T-cell (primary cell): ENCODE results near the gene PINLYP. TPM values are rescaled to one million over a fixed set of nuclear protein-coding genes. Genes with fewer than 3 reads are reported as not detected.

Source experiments
- ATAC-seq, 4 experiments: fragments of 200-7000 bp in 3 of 4; fragments of 150-1000 bp in 1 of 4; cut with Tn5 transposase; replicated peaks in 1 of 4; 1 replicate in 3 of 4; 2 replicates in 1 of 4; pipeline ENCODE4 v1.10.0; 2021; ENCODE audit warnings: moderate library complexity in 3 of 4, mild to moderate bottlenecking in 2 of 4, moderate number of reproducible peaks in 1 of 4
- CTCF ChIA-PET, 2 donors: fragments of 300-600 bp; sonication (Branson Sonifier 250); formaldehyde crosslinking; loops; one replicate each; lab custom pipeline; 2022; ENCODE audit warnings: antibody characterized with exemption in 2 of 2; lab: Charles Lee
- POLR2A ChIA-PET, 2 donors: fragments of 300-600 bp; sonication (Branson Sonifier 250); formaldehyde crosslinking; loops; one replicate each; lab custom pipeline; 2022; ENCODE audit warnings: antibody characterized with exemption in 2 of 2; lab: Charles Lee
- DNase-seq, 35 experiments: peaks; one replicate each; pipeline versions ENCODE4 v3.0.0 to v3.0.0-alpha.2; 2013 to 2023
- H3K27ac ChIP-seq: one replicate; pipeline ENCODE4 v1.5.1; 2013; ENCODE audit warnings: low read length
- H3K27me3 ChIP-seq, 2 experiments: replicated peaks in 1 of 2; 1 replicate in 1 of 2; 2 replicates in 1 of 2; pipeline versions ENCODE4 v1.6.1 to v1.7.0; 2013; ENCODE audit warnings: low read length in 1 of 2, mixed read lengths in 1 of 2; ENCODE audit not compliant: control insufficient read depth in 2 of 2, insufficient read depth in 2 of 2; ENCODE audit errors: extremely low read depth in 1 of 2
- H3K36me3 ChIP-seq, 2 donors: 1 replicate in 1 of 2; 2 replicates in 1 of 2; pipeline versions ENCODE4 v1.6.1 to v1.7.0; 2013; ENCODE audit warnings: low read length in 1 of 2; ENCODE audit not compliant: control insufficient read depth in 2 of 2, insufficient read depth in 1 of 2; ENCODE audit errors: extremely low read depth in 1 of 2
- H3K4me1 ChIP-seq, 2 experiments: 1 replicate in 1 of 2; 2 replicates in 1 of 2; pipeline versions ENCODE4 v1.6.1 to v1.7.0; 2013; ENCODE audit warnings: low read length in 2 of 2, mixed read lengths in 1 of 2; ENCODE audit not compliant: insufficient read depth in 2 of 2, control insufficient read depth in 1 of 2; ENCODE audit errors: extremely low read depth in 1 of 2
- H3K4me3 ChIP-seq, 2 donors: 1 replicate in 1 of 2; 2 replicates in 1 of 2; pipeline versions ENCODE4 v1.5.1 to v1.7.0; 2013; ENCODE audit warnings: mild to moderate bottlenecking in 2 of 2, low read length in 1 of 2, moderate library complexity in 1 of 2; ENCODE audit not compliant: control insufficient read depth in 1 of 2; ENCODE audit errors: extremely low read depth in 1 of 2
- H3K9me3 ChIP-seq: 2 replicates; pipeline ENCODE4 v1.7.0; 2013
- H3K27ac Mint-ChIP-seq, 2 donors: one replicate each; pipeline ENCODE4 v1.8.0; 2020 to 2021; ENCODE audit warnings: mild to moderate bottlenecking in 2 of 2, mixed read lengths in 2 of 2
- H3K27me3 Mint-ChIP-seq, 2 donors: one replicate each; pipeline ENCODE4 v1.8.0; 2021 to 2022; ENCODE audit warnings: mixed read lengths in 2 of 2
- H3K36me3 Mint-ChIP-seq: one replicate; pipeline ENCODE4 v1.8.0; 2021; ENCODE audit warnings: mixed read lengths
- H3K4me1 Mint-ChIP-seq, 3 donors: one replicate each; pipeline ENCODE4 v1.8.0; 2020 to 2022; ENCODE audit warnings: mixed read lengths in 3 of 3, mild to moderate bottlenecking in 1 of 3
- H3K4me3 Mint-ChIP-seq, 3 donors: one replicate each; pipeline ENCODE4 v1.8.0; 2020 to 2022; ENCODE audit warnings: mild to moderate bottlenecking in 3 of 3, mixed read lengths in 3 of 3, moderate library complexity in 3 of 3
- H3K9me3 Mint-ChIP-seq, 3 donors: one replicate each; pipeline ENCODE4 v1.8.0; 2020 to 2022; ENCODE audit warnings: mixed read lengths in 3 of 3
- WGBS: methylation state at CpG from one replicate; pipeline ENCODE4 v1.1.5; 2013; ENCODE audit warnings: missing lambda C conversion rate; ENCODE audit not compliant: insufficient coverage; 5-methylcytosine and 5-hydroxymethylcytosine counted together
- total RNA-seq, 35 experiments: library from RNA in 6 of 35; stranded (reverse) in 6 of 35; fragments of 120-200 nt in 1 of 35; gene quantifications; one replicate each; pipeline versions ENCODE4 v1.2.1 to v1.2.4 and lab custom pipeline; 2013 to 2026

The PINLYP gene
- total RNA-seq = 1 to 10 TPM in 3 of 5 donors, under 1 TPM in 2; 0.28 to 2.5 (median 1.5) TPM
- total RNA-seq (2013) = 1.7 TPM
- 0.18 to 1.2 (median 0.64) reads per million in 29 experiments for total RNA-seq (lab: John Stamatoyannopoulos, UW)

GRCh38 chr19:43575156-43575950, at the start of gene PINLYP, which contains the start of gene XRCC1:
TSS of gene PINLYP (plus strand) at chr19:43575801. CDS start at chr19:43577192, 1,391 bp downstream.
TSS of gene XRCC1 (minus strand) at chr19:43575527. CDS start at chr19:43575458, 69 bp downstream.
- peak within 1 kb of the TSS; percentile 94 for H3K27ac ChIP-seq
- Mint-ChIP-seq H3K9me3 (no peaks in the 10 kb centered on the region), H3K4me3 (peak within 1 kb of the TSS; percentile 95 to 99 (median 96)), H3K27me3 (no peaks in the 10 kb centered on the region), H3K4me1 (peaks cover 45 to 64% (median 45%) of the 10 kb centered on the region in 3 donors), H3K36me3 (peaks cover 10% of the 10 kb centered on the region), H3K27ac (peak within 1 kb of the TSS; percentile 93 to 94)
- ATAC-seq (peak; percentile 98 to 99 (median 98)), DNase-seq (peak; percentile 81 to 99 (median 97))
- CTCF ChIA-PET = interaction anchor here (0.6 to 2.8 kb wide), 6 partner anchors 19 to 76 kb away, joined by 5 to 8 read pairs (median 8); partner anchors contain the start of genes IRGQ (in 1 of the 2) and ZNF576 (in 1 of the 2)
- H3K27me3 ChIP-seq = peaks cover 0 to 11% of the 10 kb centered on the region in 2 experiments
- H3K36me3 ChIP-seq = peaks cover 0 to 9% of the 10 kb centered on the region in 2 donors
- POLR2A ChIA-PET = interaction anchor here in 1 of 2 donors (0.8 kb wide), 1 partner anchor 19 kb away, joined by 4 read pairs; no protein-coding TSS in a partner anchor
- WGBS = under 1% methylated on average over 39 of the region's 51 CpGs
- H3K4me3 ChIP-seq = peak within 1 kb of the TSS; percentile 98 to 99
- H3K4me1 ChIP-seq = peaks cover 10 to 46% of the 10 kb centered on the region in 2 experiments
- no peaks in the 10 kb centered on the region for H3K9me3 ChIP-seq

GRCh38 chr19:43525836-43526771, 49.5 kb upstream of the PINLYP start:
- Mint-ChIP-seq H3K36me3 (peaks cover 3% of the 10 kb centered on the region), H3K27me3 (no peaks in the 10 kb centered on the region), H3K9me3 (no peaks in the 10 kb centered on the region), H3K4me1 (peaks cover 23 to 34% (median 28%) of the 10 kb centered on the region in 3 donors), H3K4me3 (peak overlapping the region; percentile 73 to 89 (median 74)), H3K27ac (peak overlapping the region; percentile 86 to 88)
- H3K4me1 ChIP-seq = peaks cover 7 to 28% of the 10 kb centered on the region in 2 experiments
- peak overlapping the region; percentile 81 to 93 for H3K4me3 ChIP-seq
- under 1% methylated on average over 20 of the region's 26 CpGs for WGBS
- H3K27me3 ChIP-seq = no peaks in the 10 kb centered on the region
- H3K36me3 ChIP-seq = peaks cover 0 to 9% of the 10 kb centered on the region in 2 donors
- CTCF ChIA-PET = interaction anchor here in 1 of 2 donors (1.1 to 2.9 kb wide), 4 partner anchors 22 to 87 kb away, joined by 3 to 12 read pairs (median 6); no protein-coding TSS in a partner anchor
- POLR2A ChIA-PET = no interaction called here
- H3K27ac ChIP-seq = peak overlapping the region; percentile 66
- DNase-seq (peak in 6 of 35 experiments; percentile 9 to 43 (median 22)), ATAC-seq (peak in 3 of 4 experiments; percentile 29 to 32 (median 31))
- no peaks in the 10 kb centered on the region for H3K9me3 ChIP-seq

GRCh38 chr19:43526884-43527859, 48.4 kb upstream of the PINLYP start, which contains the start of gene ETHE1:
TSS of gene ETHE1 (minus strand) at chr19:43527201. CDS start at chr19:43527177, 24 bp downstream.
- Mint-ChIP-seq H3K27me3 (no peaks in the 10 kb centered on the region), H3K9me3 (no peaks in the 10 kb centered on the region), H3K36me3 (peaks cover 3% of the 10 kb centered on the region), H3K27ac (peak within 1 kb of the TSS; percentile 86 to 91), H3K4me1 (peaks cover 23 to 34% (median 30%) of the 10 kb centered on the region in 3 donors), H3K4me3 (peak within 1 kb of the TSS; percentile 73 to 89 (median 74))
- no peaks in the 10 kb centered on the region for H3K27me3 ChIP-seq
- WGBS = under 1% methylated on average over 39 of the region's 54 CpGs
- ChIA-PET POLR2A (interaction anchor here in 1 of 2 donors (1.0 kb wide), 1 partner anchor 88 kb away, joined by 6 read pairs; no protein-coding TSS in a partner anchor), CTCF (interaction anchor here (0.7 to 2.4 kb wide), 5 partner anchors 8 to 102 kb away, joined by 3 to 12 read pairs (median 4); no protein-coding TSS in a partner anchor)
- H3K4me1 ChIP-seq = peaks cover 7 to 32% of the 10 kb centered on the region in 2 experiments
- no peaks in the 10 kb centered on the region for H3K36me3 ChIP-seq
- peak within 1 kb of the TSS; percentile 81 to 93 for H3K4me3 ChIP-seq
- DNase-seq = peak in 32 of 35 experiments; percentile 18 to 74 (median 47)
- peak; percentile 79 to 86 (median 84) for ATAC-seq
- peak within 1 kb of the TSS; percentile 66 for H3K27ac ChIP-seq
- H3K9me3 ChIP-seq = no peaks in the 10 kb centered on the region

- DNase-seq (no peak), ATAC-seq (no peak)
- CTCF ChIA-PET = interaction anchor here (0.6 to 1.5 kb wide), 12 partner anchors 9 to 620 kb away, joined by 3 to 11 read pairs (median 3); no protein-coding TSS in a partner anchor
- peak overlapping the region in 2 of 3 donors; percentile 47 to 73 for H3K4me3 Mint-ChIP-seq
- POLR2A ChIA-PET = interaction anchor here in 1 of 2 donors (0.7 to 1.0 kb wide), 2 partner anchors 89 to 227 kb away, joined by 5 to 6 read pairs; partner anchors contain the start of gene SMG9
- H3K27ac Mint-ChIP-seq = no peak overlapping the region
- H3K27me3 Mint-ChIP-seq = no peaks in the 10 kb centered on the region
- no peaks in the 10 kb centered on the region for H3K9me3 Mint-ChIP-seq
- peaks cover 28 to 38% (median 35%) of the 10 kb centered on the region in 3 donors for H3K4me1 Mint-ChIP-seq
- WGBS = 90% methylated on average over 2 of the region's 13 CpGs
- Histone ChIP-seq H3K27me3 (no peaks in the 10 kb centered on the region), H3K9me3 (no peaks in the 10 kb centered on the region), H3K4me1 (peaks cover 9 to 41% of the 10 kb centered on the region in 2 experiments), H3K36me3 (no peaks in the 10 kb centered on the region), H3K4me3 (no peak overlapping the region), H3K27ac (no peak overlapping the region)
- H3K36me3 Mint-ChIP-seq = no peaks in the 10 kb centered on the region
These were observed 47.6 kb upstream of the PINLYP start for GRCh38 chr19:43527860-43528622.
